Mucosa of rectum (tissue), 2 donors: ENCODE measurements around the gene MAD2L1.
"Not testable (repeated sequence)": the region's sequence is repeated elsewhere in the genome, so short reads cannot be mapped to it uniquely, and the experiment has no call there.

ENCODE experiments used
- H3K27ac ChIP-seq, 2 donors: one replicate each; pipeline ENCODE4 v1.7.0; 2013; ENCODE audit warnings: inconsistent platforms in 2 of 2, low read depth in 2 of 2, low read length in 2 of 2
- H3K27me3 ChIP-seq, 2 donors: one replicate each; pipeline ENCODE4 v1.7.0; 2013; ENCODE audit warnings: low read length in 2 of 2; ENCODE audit not compliant: control insufficient read depth in 2 of 2, insufficient read depth in 2 of 2
- H3K36me3 ChIP-seq, 2 donors: one replicate each; pipeline ENCODE4 v1.7.0; 2013; ENCODE audit warnings: low read length in 2 of 2; ENCODE audit not compliant: control insufficient read depth in 2 of 2, insufficient read depth in 2 of 2
- H3K4me1 ChIP-seq, 2 donors: one replicate each; pipeline ENCODE4 v1.7.0; 2013; ENCODE audit warnings: low read length in 2 of 2, mild to moderate bottlenecking in 1 of 2; ENCODE audit not compliant: control insufficient read depth in 2 of 2, insufficient read depth in 2 of 2
- H3K4me3 ChIP-seq, 2 donors: one replicate each; pipeline ENCODE4 v1.7.0; 2013; ENCODE audit warnings: low read length in 2 of 2
- H3K9ac ChIP-seq, 2 donors: one replicate each; pipeline ENCODE4 v1.7.0; 2013; ENCODE audit warnings: low read length in 2 of 2, low read depth in 1 of 2, mild to moderate bottlenecking in 1 of 2
- H3K9me3 ChIP-seq, 2 donors: one replicate each; pipeline ENCODE4 v1.7.0; 2013; ENCODE audit warnings: low read length in 2 of 2; ENCODE audit not compliant: control insufficient read depth in 2 of 2
- donor health status: healthy.
- donor health status: Normal muscosa, but diverticular disease.

MAD2L1 gene

DNA sequence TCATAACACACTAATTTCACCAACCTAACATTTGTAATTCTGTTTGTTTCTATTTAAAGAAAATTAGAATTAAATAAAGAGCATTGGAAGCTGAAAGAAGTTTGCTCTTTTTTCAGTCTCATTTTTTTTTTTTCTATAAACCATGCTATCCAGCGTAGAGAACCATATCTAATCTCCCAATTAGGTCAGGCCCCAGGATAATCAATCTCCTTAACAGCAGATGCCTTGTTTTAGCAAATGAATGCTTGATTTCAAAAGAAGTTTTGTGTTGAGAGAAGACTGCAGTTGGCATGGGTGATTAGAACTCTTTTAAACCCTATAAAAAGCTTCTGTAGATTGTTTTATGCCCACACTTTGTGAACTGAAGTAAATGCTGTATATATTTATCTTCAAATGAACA is 15.6 kb upstream of the MAD2L1 start:
- H3K27me3 ChIP-seq = no peaks in the 10 kb centered on the region
- H3K27ac ChIP-seq = no peak overlapping the region
- no peak overlapping the region for H3K4me3 ChIP-seq

DNA sequence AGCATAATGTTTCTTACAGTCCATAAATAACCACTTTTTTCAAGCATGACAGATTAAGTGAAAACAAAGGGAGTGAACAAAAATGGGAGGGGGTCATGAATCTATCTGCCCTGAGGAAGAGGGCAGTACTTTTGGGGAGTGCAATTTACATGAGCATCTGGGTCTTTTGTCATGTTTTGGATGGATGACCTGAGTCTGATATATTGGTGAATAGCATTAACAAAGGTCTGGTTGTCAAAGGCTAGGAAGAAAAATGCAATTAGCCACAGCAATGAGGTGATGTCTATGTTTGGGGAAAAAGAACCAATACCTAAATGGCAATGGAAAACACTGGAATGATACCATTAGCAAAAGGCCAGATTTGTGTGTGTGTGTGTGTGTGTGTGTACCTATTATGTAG is 15.1 kb upstream of the MAD2L1 start:
- no peak overlapping the region for H3K9ac ChIP-seq
- no peak overlapping the region for H3K4me3 ChIP-seq
- H3K27ac ChIP-seq = no peak overlapping the region
- no peaks in the 10 kb centered on the region for H3K36me3 ChIP-seq
- H3K9me3 ChIP-seq = no peaks in the 10 kb centered on the region
- no peaks in the 10 kb centered on the region for H3K4me1 ChIP-seq
- no peaks in the 10 kb centered on the region for H3K27me3 ChIP-seq

More for the DNA sequence above, 15.6 kb upstream of the MAD2L1 start:
- H3K9me3 ChIP-seq = no peaks in the 10 kb centered on the region
- no peaks in the 10 kb centered on the region for H3K36me3 ChIP-seq
- H3K9ac ChIP-seq = no peak overlapping the region
- H3K4me1 ChIP-seq = no peaks in the 10 kb centered on the region

DNA sequence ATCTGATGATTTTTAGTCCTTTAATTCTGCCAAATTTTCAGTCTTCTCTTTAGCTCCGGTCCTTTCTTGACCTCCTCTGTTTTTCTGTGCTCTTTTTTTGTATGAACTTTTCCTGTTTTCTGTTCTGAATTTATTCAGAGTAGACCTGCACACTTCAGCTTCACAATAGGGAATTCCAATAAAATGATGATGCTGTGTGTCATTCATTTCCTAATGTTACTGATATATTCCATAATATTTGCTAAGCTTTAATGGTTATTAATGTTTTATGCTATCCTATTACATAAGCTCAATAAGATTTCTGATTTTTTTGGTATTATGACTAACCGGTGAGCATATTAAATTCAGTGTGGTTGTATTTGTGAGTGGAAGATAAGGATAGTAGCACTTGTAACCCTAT is 13.9 kb upstream of the MAD2L1 start:
- Histone ChIP-seq H3K9me3 (no peaks in the 10 kb centered on the region), H3K36me3 (no peaks in the 10 kb centered on the region), H3K27ac (no peak overlapping the region), H3K27me3 (no peaks in the 10 kb centered on the region), H3K9ac (no peak overlapping the region), H3K4me1 (no peaks in the 10 kb centered on the region), H3K4me3 (no peak overlapping the region)

DNA sequence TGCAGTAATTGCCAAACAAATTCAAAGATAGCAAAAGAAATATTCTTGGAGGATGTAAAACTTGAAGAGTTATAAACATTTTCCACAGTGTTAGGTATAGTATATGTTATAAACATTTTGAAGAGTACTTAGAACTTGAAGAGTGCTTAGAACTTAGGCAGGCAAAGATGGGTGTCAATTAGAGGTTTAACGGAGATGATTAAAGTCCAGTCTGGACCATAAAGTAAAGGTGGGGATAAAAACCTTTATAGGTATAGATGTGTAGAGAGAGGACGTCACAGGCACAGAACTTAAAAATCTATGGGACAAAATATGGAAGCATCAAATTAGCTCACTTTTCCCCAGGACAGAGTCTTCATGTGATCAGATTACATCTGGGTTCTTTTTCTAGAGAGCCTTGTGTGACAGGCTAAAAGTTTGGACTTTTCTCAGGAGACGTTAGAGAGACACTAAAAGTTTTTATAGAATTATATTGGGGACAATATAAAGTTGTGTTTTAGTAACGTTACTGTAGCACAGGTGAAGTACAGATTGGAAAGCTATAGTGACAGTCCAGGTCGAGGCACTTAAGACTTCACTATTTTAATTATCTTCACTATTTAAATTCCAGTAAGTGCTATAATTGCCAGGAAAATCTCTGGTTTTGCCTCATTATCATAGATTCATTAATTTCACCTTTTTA is 13.3 kb upstream of the MAD2L1 start:
- no peak overlapping the region for H3K27ac ChIP-seq
- H3K27me3 ChIP-seq = no peaks in the 10 kb centered on the region
- H3K9ac ChIP-seq = no peak overlapping the region
- no peaks in the 10 kb centered on the region for H3K9me3 ChIP-seq
- no peaks in the 10 kb centered on the region for H3K36me3 ChIP-seq
- H3K4me1 ChIP-seq = no peaks in the 10 kb centered on the region
- H3K4me3 ChIP-seq = no peak overlapping the region

DNA sequence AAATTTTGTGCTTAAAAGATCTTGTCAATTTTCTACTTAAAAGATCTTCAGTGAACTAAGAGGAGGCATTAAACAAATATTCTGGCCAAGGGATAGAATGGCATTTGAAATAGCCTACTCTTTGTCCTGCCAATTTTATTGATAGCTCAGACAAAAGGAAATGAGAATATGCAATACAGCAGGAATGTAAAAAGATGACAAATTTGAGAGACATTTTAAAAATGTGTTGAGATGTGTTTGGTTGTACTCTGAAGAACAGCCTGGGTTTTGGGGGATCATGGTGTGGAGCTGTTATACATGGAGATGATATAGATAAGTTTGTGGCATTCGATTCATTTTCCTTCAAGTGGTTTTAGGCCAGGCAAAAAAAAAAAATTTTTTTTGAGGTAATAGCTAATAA is 11.6 kb upstream of the MAD2L1 start:
- no peaks in the 10 kb centered on the region for H3K27me3 ChIP-seq

DNA sequence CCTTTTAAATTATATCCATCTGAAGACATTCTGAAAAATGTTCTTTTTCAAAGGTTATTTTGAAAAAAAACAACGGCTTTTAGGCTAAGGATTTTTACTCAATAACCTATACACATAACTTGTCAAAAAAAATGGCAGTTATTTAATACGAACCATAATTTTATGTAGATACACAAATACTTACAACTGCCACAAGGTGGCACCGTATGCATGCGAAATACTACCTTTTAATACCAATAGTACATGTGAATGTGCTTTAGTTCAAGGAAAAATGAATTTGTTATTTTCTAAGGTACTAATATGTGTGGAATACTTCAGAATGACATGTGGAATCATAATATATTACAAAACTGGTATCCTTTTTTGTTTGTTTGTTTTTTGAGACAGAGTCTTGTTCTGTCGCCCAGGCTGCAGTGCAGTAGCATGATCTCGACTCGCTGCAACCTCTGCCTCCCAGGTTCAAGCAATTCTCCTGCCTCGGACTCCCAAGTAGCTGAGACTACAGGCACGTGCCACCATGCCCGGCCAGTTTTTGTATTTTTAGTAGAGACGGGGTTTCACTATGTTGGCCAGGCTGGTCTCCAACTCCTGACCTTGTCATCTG is 4.6 kb upstream of the MAD2L1 start:
- no peak overlapping the region for H3K4me3 ChIP-seq
- no peaks in the 10 kb centered on the region for H3K27me3 ChIP-seq
- no peak overlapping the region for H3K27ac ChIP-seq
- H3K9ac ChIP-seq = no peak overlapping the region
- no peaks in the 10 kb centered on the region for H3K9me3 ChIP-seq
- H3K36me3 ChIP-seq = no peaks in the 10 kb centered on the region
- H3K4me1 ChIP-seq = peaks cover 7 to 8% of the 10 kb centered on the region in 2 donors

More for the DNA sequence above, 11.6 kb upstream of the MAD2L1 start:
- H3K27ac ChIP-seq = no peak overlapping the region
- H3K9me3 ChIP-seq = no peaks in the 10 kb centered on the region
- H3K9ac ChIP-seq = no peak overlapping the region
- no peaks in the 10 kb centered on the region for H3K36me3 ChIP-seq
- H3K4me3 ChIP-seq = no peak overlapping the region
- no peaks in the 10 kb centered on the region for H3K4me1 ChIP-seq

DNA sequence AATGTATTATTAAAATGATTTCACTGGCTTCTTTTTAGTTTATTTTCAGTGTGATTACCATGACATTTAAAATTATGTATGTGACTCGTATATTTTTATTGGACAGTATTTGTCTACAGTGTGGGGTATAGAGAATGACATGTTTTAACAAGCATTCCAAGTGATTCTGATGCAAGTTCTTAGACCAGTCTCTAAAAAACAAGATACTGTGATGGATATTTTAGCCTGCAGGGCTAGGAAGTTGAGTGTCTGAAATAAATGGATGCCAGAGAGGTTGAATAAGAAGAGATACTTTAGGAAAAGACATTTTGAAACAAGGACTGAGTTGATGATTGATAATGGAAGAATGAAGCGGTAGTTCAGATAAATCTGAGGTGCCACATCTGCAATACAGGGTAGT is 3.5 kb upstream of the MAD2L1 start:
- H3K4me1 ChIP-seq = peaks cover 10 to 14% of the 10 kb centered on the region in 2 donors
- H3K9me3 ChIP-seq = no peaks in the 10 kb centered on the region
- no peak overlapping the region for H3K4me3 ChIP-seq
- no peaks in the 10 kb centered on the region for H3K27me3 ChIP-seq
- H3K9ac ChIP-seq = no peak overlapping the region
- H3K27ac ChIP-seq = no peak overlapping the region
- H3K36me3 ChIP-seq = no peaks in the 10 kb centered on the region

DNA sequence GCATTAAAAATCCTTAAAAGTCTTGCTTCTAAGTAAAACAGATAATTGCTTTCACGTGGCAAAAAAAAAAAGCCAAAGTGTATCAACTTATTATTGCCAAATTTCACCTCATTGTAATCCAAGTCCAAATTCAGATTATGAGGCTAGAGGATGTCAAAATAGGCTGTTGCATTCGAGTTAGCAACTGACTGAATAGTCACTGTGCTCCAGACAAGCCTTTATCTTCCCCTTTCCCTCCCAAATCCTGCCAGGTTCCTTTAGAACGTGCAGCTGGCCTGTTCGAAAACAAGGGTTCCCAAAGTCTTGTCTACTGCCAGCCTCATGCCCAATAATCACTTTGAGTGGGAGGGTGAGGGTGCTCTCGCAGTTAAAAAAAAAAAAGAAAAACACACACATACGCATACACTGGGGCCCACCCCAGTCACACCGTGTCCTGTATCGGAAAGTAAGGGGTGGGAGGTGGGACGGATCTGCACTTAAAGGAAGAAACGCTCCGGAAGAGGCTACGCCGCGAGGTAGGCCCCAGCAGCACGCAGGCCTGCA is 603 bp downstream of the MAD2L1 start:
- Histone ChIP-seq H3K27me3 (no peaks in the 10 kb centered on the region), H3K36me3 (no peaks in the 10 kb centered on the region), H3K27ac (peak overlapping the region; percentile 94 to 96), H3K9ac (peak overlapping the region; percentile 69 to 87), H3K4me3 (peak overlapping the region; percentile 92 to 99), H3K9me3 (no peaks in the 10 kb centered on the region), H3K4me1 (peaks cover 10 to 14% of the 10 kb centered on the region in 2 donors)

DNA sequence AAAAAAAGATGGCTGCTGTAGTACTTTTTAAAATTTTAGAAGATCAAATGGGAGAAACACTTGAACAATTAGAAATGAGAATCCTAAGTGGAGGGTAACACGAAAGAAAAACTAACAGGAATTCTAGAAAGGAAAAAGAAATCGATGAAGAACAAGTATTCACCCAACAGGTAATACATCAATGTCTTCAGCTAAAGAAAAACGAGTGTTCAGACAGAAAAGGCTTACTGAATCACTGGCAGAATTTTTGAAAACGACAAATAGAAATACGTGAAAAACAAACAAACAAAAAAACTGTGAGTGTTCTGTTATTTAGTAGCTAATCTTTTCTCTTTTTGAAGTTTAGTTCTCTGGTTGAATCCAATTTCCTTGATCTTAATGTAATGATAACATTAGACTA is 1.8 kb downstream of the MAD2L1 start:
- Histone ChIP-seq H3K4me3 (no peak overlapping the region), H3K27me3 (no peaks in the 10 kb centered on the region), H3K9ac (no peak overlapping the region), H3K36me3 (no peaks in the 10 kb centered on the region), H3K4me1 (peaks cover 10 to 14% of the 10 kb centered on the region in 2 donors), H3K9me3 (no peaks in the 10 kb centered on the region), H3K27ac (no peak overlapping the region)

DNA sequence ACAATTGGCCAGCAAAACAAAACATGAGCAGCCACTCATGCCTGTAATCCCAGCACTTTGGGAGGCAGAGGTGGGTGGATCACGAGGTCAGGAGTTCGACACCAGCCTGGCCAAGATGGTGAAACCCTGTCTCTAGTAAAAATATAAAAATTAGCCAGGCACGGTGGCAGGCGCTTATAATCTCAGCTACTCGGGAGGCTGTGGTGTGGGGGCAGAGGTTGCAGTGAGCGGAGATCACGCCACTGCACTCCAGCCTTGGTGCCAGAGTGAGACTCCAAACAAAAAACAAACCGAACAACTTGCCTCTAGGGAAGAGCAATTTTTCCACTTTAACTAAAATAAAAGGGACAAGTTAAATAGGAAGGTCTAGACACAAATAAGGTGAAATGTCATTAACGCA is 2.9 kb downstream of the MAD2L1 start:
- peaks cover 10 to 14% of the 10 kb centered on the region in 2 donors for H3K4me1 ChIP-seq
- H3K36me3 ChIP-seq, H3K4me3 ChIP-seq, H3K27me3 ChIP-seq, H3K27ac ChIP-seq, H3K9ac ChIP-seq, H3K9me3 ChIP-seq: not testable (repeated sequence)
